Mesenchymal stem cell (in vitro differentiated cells and primary cell): ENCODE measurements around the gene NUMB.

Experiments
- DNase-seq: peaks from one replicate; pipeline ENCODE4 v3.0.0-alpha.2; 2013
- H2AFZ ChIP-seq: one replicate; pipeline ENCODE4 v1.6.1; 2013; ENCODE audit warnings: low read depth, mild to moderate bottlenecking, control low read depth, inconsistent platforms, low read length, moderate library complexity
- H2AK5ac ChIP-seq: 2 replicates; pipeline ENCODE4 v1.6.1; 2013; ENCODE audit warnings: low read length, moderate library complexity, mild to moderate bottlenecking, inconsistent platforms; ENCODE audit not compliant: severe bottlenecking
- H2BK120ac ChIP-seq: one replicate; pipeline ENCODE4 v1.6.1; 2013; ENCODE audit warnings: low read depth, mild to moderate bottlenecking, inconsistent platforms, low read length, moderate library complexity
- H2BK12ac ChIP-seq, 2 experiments: one replicate each; pipeline ENCODE4 v1.6.1; 2013; ENCODE audit warnings: inconsistent platforms in 2 of 2, low read length in 2 of 2, mild to moderate bottlenecking in 2 of 2, moderate library complexity in 2 of 2, control low read depth in 1 of 2
- H2BK15ac ChIP-seq: one replicate; pipeline ENCODE4 v1.6.1; 2013; ENCODE audit warnings: mild to moderate bottlenecking, low read depth, inconsistent platforms; ENCODE audit not compliant: poor library complexity, severe bottlenecking
- H2BK5ac ChIP-seq: 2 replicates; pipeline ENCODE4 v1.6.1; 2013; ENCODE audit warnings: low read depth, mild to moderate bottlenecking, low read length, control low read depth, inconsistent platforms; ENCODE audit not compliant: poor library complexity, severe bottlenecking
- H3K14ac ChIP-seq, 2 experiments: one replicate each; pipeline ENCODE4 v1.6.1; 2013; ENCODE audit warnings: inconsistent platforms in 2 of 2, low read length in 2 of 2, control low read depth in 1 of 2, mild to moderate bottlenecking in 1 of 2, moderate library complexity in 1 of 2
- H3K18ac ChIP-seq, 2 experiments: one replicate each; pipeline ENCODE4 v1.6.1; 2013; ENCODE audit warnings: inconsistent platforms in 2 of 2, low read length in 2 of 2, control low read depth in 1 of 2, low read depth in 1 of 2, mild to moderate bottlenecking in 1 of 2
- H3K23ac ChIP-seq, 2 experiments: one replicate each; pipeline ENCODE4 v1.6.1; 2013; ENCODE audit warnings: inconsistent platforms in 2 of 2, low read length in 2 of 2, mild to moderate bottlenecking in 2 of 2, moderate library complexity in 2 of 2, control low read depth in 1 of 2
- H3K27ac ChIP-seq: 2 replicates; pipeline ENCODE4 v1.5.1; 2013; ENCODE audit warnings: mild to moderate bottlenecking, moderate library complexity, low read length, control low read depth, inconsistent platforms; ENCODE audit not compliant: poor library complexity, severe bottlenecking
- H3K27me3 ChIP-seq, 2 experiments: 2 replicates each; pipeline versions ENCODE4 v1.6.1 to v1.7.0; 2013; ENCODE audit warnings: low read length in 2 of 2, mild to moderate bottlenecking in 2 of 2, moderate library complexity in 2 of 2, control low read depth in 1 of 2, inconsistent platforms in 1 of 2; ENCODE audit not compliant: control insufficient read depth in 1 of 2, insufficient read depth in 1 of 2
- H3K36me3 ChIP-seq, 2 experiments: 2 replicates each; pipeline versions ENCODE4 v1.6.1 to v1.7.0; 2013; ENCODE audit warnings: low read length in 2 of 2, control low read depth in 1 of 2, inconsistent platforms in 1 of 2, low read depth in 1 of 2, mild to moderate bottlenecking in 1 of 2; ENCODE audit not compliant: insufficient read depth in 2 of 2, control insufficient read depth in 1 of 2
- H3K4ac ChIP-seq, 2 experiments: one replicate each; pipeline ENCODE4 v1.6.1; 2013; ENCODE audit warnings: inconsistent platforms in 2 of 2, low read length in 2 of 2, mild to moderate bottlenecking in 2 of 2, moderate library complexity in 2 of 2, control low read depth in 1 of 2, low read depth in 1 of 2
- H3K4me1 ChIP-seq: 2 replicates; pipeline ENCODE4 v1.6.1; 2013; ENCODE audit warnings: low read depth, low read length, control low read depth; ENCODE audit not compliant: control insufficient read depth, insufficient read depth
- H3K4me2 ChIP-seq: 2 replicates; pipeline ENCODE4 v1.6.1; 2013; ENCODE audit warnings: low read length, mild to moderate bottlenecking, inconsistent platforms; ENCODE audit not compliant: poor library complexity, severe bottlenecking
- H3K4me3 ChIP-seq, 2 experiments: 2 replicates each; pipeline versions ENCODE4 v1.5.1 to v1.7.0; 2013; ENCODE audit warnings: low read length in 2 of 2, mild to moderate bottlenecking in 2 of 2, control low read depth in 1 of 2, low read depth in 1 of 2; ENCODE audit not compliant: insufficient read depth in 1 of 2
- H3K79me1 ChIP-seq: replicated peaks from 2 replicates; pipeline ENCODE4 v1.6.1; 2013; ENCODE audit warnings: mild to moderate bottlenecking, control low read depth, low read length, inconsistent platforms; ENCODE audit not compliant: poor library complexity, severe bottlenecking
- H3K9ac ChIP-seq: 2 replicates; pipeline ENCODE4 v1.7.0; 2013; ENCODE audit warnings: mild to moderate bottlenecking, low read length, moderate library complexity
- H3K9me3 ChIP-seq: 2 replicates; pipeline ENCODE4 v1.7.0; 2013; ENCODE audit warnings: mild to moderate bottlenecking, low read length; ENCODE audit not compliant: control insufficient read depth
- H4K8ac ChIP-seq: one replicate; pipeline ENCODE4 v1.6.1; 2013; ENCODE audit warnings: inconsistent platforms, mild to moderate bottlenecking, low read length, moderate library complexity
- H4K91ac ChIP-seq: one replicate; pipeline ENCODE4 v1.6.1; 2013; ENCODE audit warnings: mild to moderate bottlenecking, low read length, inconsistent platforms
- WGBS: methylation state at CpG from one replicate; pipeline ENCODE4 v1.1.7; 2013; ENCODE audit warnings: mixed read lengths; 5-methylcytosine and 5-hydroxymethylcytosine counted together

Gene NUMB

DNA sequence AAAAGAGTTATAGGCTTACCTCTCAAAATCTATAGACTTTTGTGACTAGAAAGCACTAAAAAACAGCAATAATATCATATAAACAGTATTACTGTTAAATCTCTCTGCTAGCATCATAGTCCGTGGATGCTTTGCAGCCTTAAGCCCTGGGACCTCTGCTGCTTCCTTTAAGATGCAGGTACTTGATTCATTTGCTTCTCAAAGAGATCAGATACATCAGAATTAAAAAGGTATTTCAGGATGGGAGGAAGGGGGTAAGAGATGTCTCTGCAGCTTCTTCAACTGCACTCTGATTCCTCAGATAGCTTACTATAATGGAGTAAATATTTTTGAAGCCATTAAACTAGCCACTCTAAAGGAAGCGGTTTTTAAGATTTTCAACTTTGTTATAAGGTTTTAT lies 171.7 kb downstream of the NUMB start:
- Histone ChIP-seq H3K9ac (peak overlapping the region; percentile 9), H3K4me1 (no peaks in the 10 kb centered on the region), H4K8ac (no peak overlapping the region), H3K9me3 (no peaks in the 10 kb centered on the region), H2BK120ac (no peak overlapping the region), H3K27me3 (no peaks in the 10 kb centered on the region), H2AK5ac (no peak overlapping the region), H4K91ac (no peak overlapping the region), H3K18ac (no peak overlapping the region), H3K4ac (no peak overlapping the region), H2BK15ac (no peak overlapping the region), H3K79me1 (peaks cover 2% of the 10 kb centered on the region), H3K14ac (no peak overlapping the region), H2BK5ac (no peak overlapping the region), H3K36me3 (peaks cover 10 to 92% of the 10 kb centered on the region in 2 experiments), H2AFZ (no peak overlapping the region), H3K4me3 (no peak overlapping the region), H3K23ac (no peak overlapping the region), H3K4me2 (no peak overlapping the region), H2BK12ac (no peak overlapping the region), H3K27ac (no peak overlapping the region)
- 100% methylated on average over 1 of the region's 2 CpGs for WGBS
- no peak for DNase-seq

DNA sequence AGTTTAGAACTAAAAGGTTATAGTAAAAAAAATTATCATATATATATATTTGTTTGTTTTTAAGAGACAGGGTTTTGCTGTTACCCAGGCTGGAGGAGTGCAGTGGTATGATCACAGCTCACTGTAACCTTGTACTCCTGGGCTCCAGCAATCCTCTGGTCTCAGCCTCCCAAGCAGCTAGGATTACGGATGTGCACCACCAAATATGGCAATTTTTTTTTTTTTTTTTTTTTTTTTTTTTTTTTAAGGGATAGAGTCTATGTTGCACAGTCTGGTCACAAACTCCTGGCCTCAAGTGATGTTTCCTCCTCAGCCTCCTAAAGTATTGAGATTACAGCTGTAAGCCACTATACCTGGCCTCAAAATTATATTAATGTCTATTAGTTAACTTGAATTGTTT lies 172.4 kb downstream of the NUMB start:
- no peak overlapping the region for H3K4ac ChIP-seq
- WGBS: no CpG with 5 or more reads among the region's 1 CpG
- H3K27me3 ChIP-seq: no peaks in the 10 kb centered on the region

DNA sequence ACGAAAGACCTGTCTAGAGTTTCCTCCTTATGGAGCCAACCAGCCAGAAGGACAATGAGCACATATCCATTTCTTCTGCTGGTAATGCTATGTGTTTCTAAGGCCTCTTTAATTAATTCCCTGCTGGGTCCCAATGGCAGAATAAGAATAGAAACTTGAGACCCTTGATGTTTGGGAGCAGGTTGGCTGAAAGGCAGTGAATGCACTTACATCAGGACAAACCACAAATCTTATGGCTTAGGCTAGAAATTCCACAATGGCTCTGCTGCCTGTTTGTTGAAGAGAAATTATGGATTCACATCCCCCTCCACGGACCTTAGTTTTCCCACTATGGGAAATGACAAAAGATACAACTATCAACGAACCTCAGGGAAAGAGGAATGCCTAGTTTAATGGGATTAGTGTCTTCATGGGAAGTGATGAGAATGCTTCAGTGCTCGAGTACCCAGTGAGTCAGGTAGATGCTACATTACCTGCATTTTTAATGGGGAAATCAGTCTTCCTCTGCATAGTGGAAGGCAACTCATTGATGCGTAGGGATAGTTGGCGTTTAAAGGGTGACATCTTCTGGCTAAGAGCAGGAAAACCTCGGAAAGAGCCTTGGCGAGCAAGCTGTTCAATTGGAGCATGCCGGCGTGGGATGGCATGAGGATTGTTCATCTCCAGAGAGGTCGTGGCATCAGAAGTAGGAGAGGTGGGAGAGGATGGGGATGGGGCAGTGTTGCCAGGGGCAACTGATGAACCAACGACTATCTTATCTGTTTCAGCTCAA lies 174.6 kb downstream of the NUMB start:
- WGBS: 59% methylated on average over 11 of the region's 12 CpGs
- DNase-seq: no peak
- H2BK5ac ChIP-seq: no peak overlapping the region
- no peak overlapping the region for H3K4me2 ChIP-seq
- no peak overlapping the region for H2BK15ac ChIP-seq
- H3K27ac ChIP-seq: no peak overlapping the region
- H3K9ac ChIP-seq: no peak overlapping the region
- H4K91ac ChIP-seq: no peak overlapping the region
- no peak overlapping the region for H2AFZ ChIP-seq
- H3K23ac ChIP-seq: no peak overlapping the region
- H2BK120ac ChIP-seq: no peak overlapping the region
- H3K4me1 ChIP-seq: no peaks in the 10 kb centered on the region
- H3K14ac ChIP-seq: no peak overlapping the region
- no peaks in the 10 kb centered on the region for H3K79me1 ChIP-seq
- no peaks in the 10 kb centered on the region for H3K27me3 ChIP-seq
- no peaks in the 10 kb centered on the region for H3K9me3 ChIP-seq
- no peak overlapping the region for H2BK12ac ChIP-seq
- no peak overlapping the region for H3K4ac ChIP-seq
- no peak overlapping the region for H4K8ac ChIP-seq
- no peak overlapping the region for H3K18ac ChIP-seq
- peaks cover 14 to 92% of the 10 kb centered on the region in 2 experiments for H3K36me3 ChIP-seq
- H2AK5ac ChIP-seq: no peak overlapping the region
- no peak overlapping the region for H3K4me3 ChIP-seq

More for the DNA sequence above, 172.4 kb downstream of the NUMB start:
- Histone ChIP-seq H3K4me1 (no peaks in the 10 kb centered on the region), H3K36me3 (peaks cover 10 to 94% of the 10 kb centered on the region in 2 experiments), H2BK5ac (no peak overlapping the region), H2BK15ac (no peak overlapping the region), H3K14ac (no peak overlapping the region), H2BK120ac (no peak overlapping the region), H2BK12ac (no peak overlapping the region), H3K4me2 (no peak overlapping the region), H2AK5ac (no peak overlapping the region), H3K9ac (no peak overlapping the region), H3K79me1 (peaks cover 2% of the 10 kb centered on the region), H3K18ac (no peak overlapping the region), H3K27ac (no peak overlapping the region), H2AFZ (no peak overlapping the region), H4K8ac (no peak overlapping the region), H3K23ac (no peak overlapping the region), H4K91ac (no peak overlapping the region), H3K9me3 (no peaks in the 10 kb centered on the region), H3K4me3 (no peak overlapping the region)
- no peak for DNase-seq

DNA sequence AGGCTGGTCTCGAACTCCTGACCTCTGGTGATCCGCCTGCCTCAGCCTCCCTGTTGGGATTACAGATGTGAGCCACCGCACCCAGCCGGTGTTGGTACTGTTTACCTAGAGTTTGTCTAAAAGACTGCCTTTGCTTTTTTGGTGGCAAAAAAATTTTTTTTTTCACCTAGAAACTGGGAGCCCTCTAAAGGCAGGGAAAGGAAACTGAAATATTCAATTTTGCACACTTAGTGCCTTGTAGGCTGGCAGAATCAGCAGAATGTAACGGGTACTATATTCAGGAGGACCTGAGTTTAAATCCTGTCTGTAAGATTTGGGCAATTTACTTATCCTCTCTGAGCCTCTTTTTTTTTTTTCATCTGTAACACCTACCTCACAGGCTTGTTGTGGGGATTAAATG lies 177.4 kb downstream of the NUMB start:
- Histone ChIP-seq H3K9ac (no peak overlapping the region), H4K91ac (no peak overlapping the region), H3K79me1 (peaks cover 6% of the 10 kb centered on the region), H4K8ac (no peak overlapping the region), H3K4me1 (peaks cover 5% of the 10 kb centered on the region), H3K36me3 (peaks cover 34 to 89% of the 10 kb centered on the region in 2 experiments), H3K4me3 (no peak overlapping the region), H2BK12ac (no peak overlapping the region), H3K4me2 (no peak overlapping the region), H3K14ac (no peak overlapping the region), H3K18ac (no peak overlapping the region), H3K27ac (no peak overlapping the region), H3K9me3 (no peaks in the 10 kb centered on the region), H2AK5ac (no peak overlapping the region), H3K23ac (no peak overlapping the region), H2BK5ac (no peak overlapping the region), H2AFZ (no peak overlapping the region), H2BK120ac (no peak overlapping the region), H3K4ac (no peak overlapping the region), H3K27me3 (no peaks in the 10 kb centered on the region), H2BK15ac (no peak overlapping the region)
- WGBS: 96% methylated on average over 4 of the region's 5 CpGs
- DNase-seq: no peak
